HL-60 (cell line): ENCODE results near the gene JAML.

Experiments
- CTCF ChIP-seq: IDR thresholded peaks from one replicate; pipeline ENCODE4 v1.5.1; 2011; ENCODE audit warnings: low read length, control low read depth, inconsistent platforms; ENCODE audit not compliant: insufficient read depth
- GABPA ChIP-seq: IDR thresholded peaks from 2 replicates; pipeline ENCODE4 v1.6.1; 2012; ENCODE audit warnings: low read depth
- POLR2AphosphoS5 ChIP-seq: IDR thresholded peaks from 2 replicates; pipeline ENCODE4 v1.6.1; 2012; ENCODE audit warnings: low read depth
- REST ChIP-seq: IDR thresholded peaks from 2 replicates; pipeline ENCODE4 v1.6.1; 2012; ENCODE audit warnings: low read depth; ENCODE audit not compliant: insufficient replicate concordance
- SPI1 ChIP-seq: IDR thresholded peaks from 2 replicates; pipeline ENCODE4 v1.6.1; 2012; ENCODE audit warnings: low read depth, mild to moderate bottlenecking, borderline replicate concordance

GRCh38 chr11:118267486-118267885 lies 42.7 kb upstream of the JAML start:
- TF ChIP-seq CTCF, result no peak
- TF ChIP-seq REST, result no peak
- TF ChIP-seq POLR2AphosphoS5, result no peak
- TF ChIP-seq GABPA, result no peak
- TF ChIP-seq SPI1, result no peak
